MV-4-11 (cell line): ENCODE data around the gene MZB1.
A peak's percentile ranks its signal among the peaks of the same experiment; 100 is the strongest.
"Not testable (repeated sequence)": the region's sequence is repeated elsewhere in the genome, so short reads cannot be mapped to it uniquely, and the experiment has no call there.

ENCODE experiments used
- DNase-seq: peaks from one replicate; lab custom pipeline; 2025; lab: John Stamatoyannopoulos, UW

Gene MZB1

GRCh38 chr5:139410121-139410992 is 20.6 kb upstream of the MZB1 start:
- no peak for DNase-seq

- not testable (repeated sequence) for DNase-seq
Observed at GRCh38 chr5:139409116-139409515, 19.4 kb upstream of the MZB1 start.

- no peak for DNase-seq
Observed at GRCh38 chr5:139408191-139408590, 18.5 kb upstream of the MZB1 start.

- peak; percentile 25 for DNase-seq
Observed at GRCh38 chr5:139407517-139407916, 17.8 kb upstream of the MZB1 start.

- no peak for DNase-seq
Observed at GRCh38 chr5:139406963-139407362, 17.2 kb upstream of the MZB1 start.

GRCh38 chr5:139404484-139404840 is 14.7 kb upstream of the MZB1 start:
- no peak for DNase-seq

GRCh38 chr5:139403787-139404483 is 14.2 kb upstream of the MZB1 start, which contains the start of gene SPATA24:
Gene SPATA24, minus strand, starts transcription at chr5:139404089. Its CDS starts 29 bp downstream, at chr5:139404060.
- DNase-seq, result peak; percentile 98

GRCh38 chr5:139403418-139403786 is 13.7 kb upstream of the MZB1 start:
- DNase-seq, result no peak

- peak; percentile 31 for DNase-seq
Observed at GRCh38 chr5:139402561-139403158, 12.9 kb upstream of the MZB1 start.

GRCh38 chr5:139401546-139401945 is 11.8 kb upstream of the MZB1 start:
- no peak for DNase-seq

- no peak for DNase-seq
Observed at GRCh38 chr5:139399501-139400121, 9.9 kb upstream of the MZB1 start.

GRCh38 chr5:139397921-139398320 is 8.2 kb upstream of the MZB1 start:
- no peak for DNase-seq

- no peak for DNase-seq
Observed at GRCh38 chr5:139396691-139397090, 7.0 kb upstream of the MZB1 start.

GRCh38 chr5:139395844-139396640 is 6.3 kb upstream of the MZB1 start:
- no peak for DNase-seq

- DNase-seq, result no peak
Observed at GRCh38 chr5:139394654-139395566, 5.2 kb upstream of the MZB1 start, which contains the start of gene PROB1. Gene PROB1, minus strand, starts transcription at chr5:139395104. Its CDS starts 23 bp downstream, at chr5:139395081.

- no peak for DNase-seq
Observed at GRCh38 chr5:139394123-139394653, 4.5 kb upstream of the MZB1 start.

GRCh38 chr5:139393497-139394122 is 3.9 kb upstream of the MZB1 start:
- no peak for DNase-seq

- peak; percentile 60 for DNase-seq
Observed at GRCh38 chr5:139392678-139393496, 3.2 kb upstream of the MZB1 start.

GRCh38 chr5:139392324-139392677 is 2.6 kb upstream of the MZB1 start:
- no peak for DNase-seq
